Heart left ventricle (tissue), 16 donors: ENCODE results near the gene CKAP4. TPM values are rescaled to one million over a fixed set of nuclear protein-coding genes. Genes with fewer than 3 reads are reported as not detected.

Source experiments
- ATAC-seq, 4 donors: fragments of 200-7000 bp; cut with Tn5 transposase; one replicate each; pipeline ENCODE4 v1.9.1; 2020 to 2022; ENCODE audit warnings: moderate library complexity in 4 of 4, mild to moderate bottlenecking in 3 of 4, moderate number of reproducible peaks in 1 of 4
- DNase-seq, 5 donors: peaks; one replicate each; pipeline ENCODE4 v3.0.0-alpha.2; 2020
- H3K27ac ChIP-seq, 12 donors: fragments of 200-600 bp; sonication (generic) in 4 of 12; one replicate each; pipeline versions ENCODE4 v1.5.0 to v1.8.0; 2016 to 2022; ENCODE audit warnings: mild to moderate bottlenecking in 2 of 12
- H3K27me3 ChIP-seq, 9 donors: fragments of 200-600 bp; sonication (generic) in 2 of 9; one replicate each; pipeline versions ENCODE4 v1.5.1 to v1.8.0; 2016 to 2022; ENCODE audit warnings: mild to moderate bottlenecking in 3 of 9
- H3K36me3 ChIP-seq, 9 donors: fragments of 200-600 bp; sonication (generic) in 2 of 9; one replicate each; pipeline versions ENCODE4 v1.5.0 to v1.8.0; 2018 to 2022; ENCODE audit warnings: mild to moderate bottlenecking in 2 of 9
- H3K4me1 ChIP-seq, 12 donors: fragments of 200-600 bp; sonication (generic) in 4 of 12; one replicate each; pipeline versions ENCODE4 v1.5.0 to v1.8.0; 2016 to 2022; ENCODE audit warnings: mild to moderate bottlenecking in 3 of 12
- H3K4me3 ChIP-seq, 12 donors: fragments of 200-600 bp; sonication (generic) in 4 of 12; one replicate each; pipeline versions ENCODE4 v1.5.0 to v1.8.0; 2017 to 2022; ENCODE audit warnings: mild to moderate bottlenecking in 9 of 12, moderate library complexity in 4 of 12
- H3K9me3 ChIP-seq, 12 donors: fragments of 200-600 bp; sonication (generic) in 4 of 12; one replicate each; pipeline versions ENCODE4 v1.5.0 to v1.8.0; 2016 to 2022; ENCODE audit warnings: mild to moderate bottlenecking in 1 of 12
- POLR2A ChIP-seq, 2 donors: fragments of 450-650 bp; IDR thresholded peaks; one replicate each; pipeline ENCODE4 v1.6.1; 2017; ENCODE audit warnings: antibody characterized with exemption in 2 of 2, mild to moderate bottlenecking in 2 of 2, moderate library complexity in 2 of 2
- WGBS, 4 donors: extraction: QIAGEN DNeasy Blood & Tissue Kit in 2 of 4; methylation state at CpG; one replicate each; pipeline versions ENCODE4 v1.1.5 to v1.1.7; 2013 to 2018; 5-methylcytosine and 5-hydroxymethylcytosine counted together
- intact Hi-C, 10 donors: fragments of 100-400 bp; cut with DNase I; formaldehyde crosslinking; loops; one replicate each; pipeline versions ENCODE4 v1.11.1 to v1.14.2; 2022
- polyA plus RNA-seq, 2 donors: library from polyadenylated mRNA; stranded (reverse); fragments of 200-250 nt; gene quantifications; one replicate each; pipeline ENCODE4 v1.2.3, GENCODE V29; 2013
- total RNA-seq, 9 donors: library from RNA; depleted of rRNA in 2 of 9; stranded (reverse); fragments of >200 nt in 2 of 9; fragmentation: NEBNext Ultra II Directional in 3 of 9; extraction: Animal tissue kit (Norgen Biotek cat#: 25700) in 3 of 9; gene quantifications; one replicate each; pipeline versions ENCODE4 v1.1.0 to v1.2.4, GENCODE V29; 2016 to 2023
- TF ChIP-seq, protein P1 (sequence below), 12 donors: fragments of 200-600 bp; sonication (generic) in 4 of 12; IDR thresholded peaks; one replicate each; pipeline versions ENCODE4 v1.5.0 to v1.8.0; 2018 to 2022; ENCODE audit warnings: antibody characterized with exemption in 12 of 12, mild to moderate bottlenecking in 5 of 12
- donor health status: ischemic (EF 13 %, LVEDD 7.1; RV severe dilation, severe dysfunction).
- donor health status: healthy with polysubstance abuse.
- donor health status: DM: no; HTN: yes; CAD: no.
- donor health status: DM: no; HTN: no; CAD: no.
- donor health status: ischemic (EF 25% LVEDD 6.9; RV normal size, moderate dysfunction).
- donor health status: ischemic (EF 25% LVEDD 5.7; RV mildly dilated, moderate dysfunction).
- donor health status: healthy.
- donor health status: DM: yes; HTN: yes; CAD: no.
- donor health status: ischemic (EF 35%, LVEDD 5.7; RV mildly dilated, moderate dysfunction).
- donor health status: nonischemic (EF 11% LVEDD 7.7; RV severe dilation, severe dysfunction).
- donor health status: DM: yes; HTN: yes; CAD: no.
- donor health status: PGD.
- donor health status: ischemic (EF 29% LVEDD 5.4; RV normal size, mild dysfunction).
- donor health status: nonischemic (EF 23%, LVEDD 6.1; RV moderate dilation, normal function).

CKAP4 gene
- total and polyA plus RNA-seq, 11 donors, result 19.0 to 70.7 (median 53.7) TPM

DNA sequence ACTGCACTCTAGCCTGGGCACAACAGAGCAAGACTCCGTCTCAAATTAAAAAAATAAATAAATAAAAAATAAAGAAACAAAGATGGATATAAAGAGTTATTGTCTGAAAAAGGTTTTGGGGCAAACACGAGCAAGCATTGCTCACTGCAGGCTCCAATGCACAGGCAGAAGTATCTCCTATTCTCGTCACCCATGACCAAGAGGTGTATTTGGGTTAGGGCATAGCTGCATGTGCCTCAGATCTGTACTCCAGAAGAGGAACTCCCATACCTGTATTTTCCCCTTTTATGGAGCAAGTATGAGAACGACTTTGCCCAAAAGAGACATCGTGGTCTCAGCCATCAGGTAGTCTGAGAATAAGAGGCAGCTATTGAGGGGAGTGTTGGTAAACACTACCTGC is 44.5 kb upstream of the CKAP4 start:
- intact Hi-C loops, result no loop called here
- 91 to 95% (median 92%) methylated on average over 5 of the region's 5 CpGs for WGBS, 4 donors
- Histone ChIP-seq H3K36me3 (no peaks in the 10 kb centered on the region), H3K9me3 (no peaks in the 10 kb centered on the region), H3K27me3 (no peaks in the 10 kb centered on the region), H3K4me3 (no peak overlapping the region), H3K4me1 (peaks cover 0 to 8% (median 0%) of the 10 kb centered on the region in 12 donors), H3K27ac (no peak overlapping the region)
- TF ChIP-seq, protein P1, sequence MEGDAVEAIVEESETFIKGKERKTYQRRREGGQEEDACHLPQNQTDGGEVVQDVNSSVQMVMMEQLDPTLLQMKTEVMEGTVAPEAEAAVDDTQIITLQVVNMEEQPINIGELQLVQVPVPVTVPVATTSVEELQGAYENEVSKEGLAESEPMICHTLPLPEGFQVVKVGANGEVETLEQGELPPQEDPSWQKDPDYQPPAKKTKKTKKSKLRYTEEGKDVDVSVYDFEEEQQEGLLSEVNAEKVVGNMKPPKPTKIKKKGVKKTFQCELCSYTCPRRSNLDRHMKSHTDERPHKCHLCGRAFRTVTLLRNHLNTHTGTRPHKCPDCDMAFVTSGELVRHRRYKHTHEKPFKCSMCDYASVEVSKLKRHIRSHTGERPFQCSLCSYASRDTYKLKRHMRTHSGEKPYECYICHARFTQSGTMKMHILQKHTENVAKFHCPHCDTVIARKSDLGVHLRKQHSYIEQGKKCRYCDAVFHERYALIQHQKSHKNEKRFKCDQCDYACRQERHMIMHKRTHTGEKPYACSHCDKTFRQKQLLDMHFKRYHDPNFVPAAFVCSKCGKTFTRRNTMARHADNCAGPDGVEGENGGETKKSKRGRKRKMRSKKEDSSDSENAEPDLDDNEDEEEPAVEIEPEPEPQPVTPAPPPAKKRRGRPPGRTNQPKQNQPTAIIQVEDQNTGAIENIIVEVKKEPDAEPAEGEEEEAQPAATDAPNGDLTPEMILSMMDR (IDR thresholded peaks at IDR 0.05), result no peak
- no peak for TF ChIP-seq POLR2A (IDR thresholded peaks at IDR 0.05)
- ATAC-seq (no peak), DNase-seq (no peak)

DNA sequence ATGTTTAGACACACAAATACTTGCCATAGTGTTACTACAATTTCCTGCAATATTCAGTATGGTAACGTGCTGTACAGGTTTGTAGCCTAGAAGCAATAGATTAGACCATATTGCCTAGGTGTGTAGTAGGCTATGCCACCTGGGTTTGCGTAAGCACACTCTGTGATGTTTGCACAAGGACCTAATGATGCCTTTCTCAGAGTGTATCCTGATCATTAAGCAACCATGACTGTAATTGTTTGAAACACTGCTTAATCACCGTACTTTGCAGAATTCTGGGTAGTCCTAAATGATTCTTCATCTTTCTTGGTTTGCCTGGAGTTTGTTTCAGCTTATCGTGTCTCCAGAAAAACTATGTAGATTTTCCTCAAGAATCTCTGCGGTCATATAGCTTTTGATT is 43.5 kb upstream of the CKAP4 start:
- Histone ChIP-seq H3K9me3 (no peaks in the 10 kb centered on the region), H3K27ac (no peak overlapping the region), H3K4me1 (peaks cover 0 to 8% (median 0%) of the 10 kb centered on the region in 12 donors), H3K27me3 (no peaks in the 10 kb centered on the region), H3K4me3 (no peak overlapping the region), H3K36me3 (no peaks in the 10 kb centered on the region)
- intact Hi-C loops, result no loop called here
- ATAC-seq, result no peak
- no peak for DNase-seq
- TF ChIP-seq, protein P1 (IDR thresholded peaks at IDR 0.05), result no peak
- no peak for TF ChIP-seq POLR2A (IDR thresholded peaks at IDR 0.05)
- WGBS, 4 donors, result 76 to 82% (median 79%) methylated on average over 5 of the region's 5 CpGs

DNA sequence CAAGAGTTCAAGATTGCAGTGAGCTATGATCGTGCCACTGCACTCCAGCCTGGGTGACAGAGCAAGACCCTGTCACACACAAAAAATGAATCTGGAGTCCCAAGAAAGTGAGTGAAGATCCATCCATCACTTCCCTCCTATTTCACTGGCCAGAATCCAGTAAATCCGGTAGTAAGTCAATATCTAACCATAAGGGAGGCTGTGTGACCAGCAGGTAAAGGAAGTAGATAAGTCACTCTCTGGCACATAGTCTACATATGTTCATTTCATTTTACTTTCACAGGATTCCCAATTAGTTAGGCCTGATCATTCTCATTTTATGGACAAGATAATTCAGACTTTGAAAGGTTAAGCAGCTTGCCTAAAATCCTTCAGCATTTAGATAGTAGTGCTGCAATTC is 42.8 kb upstream of the CKAP4 start:
- no peak for DNase-seq
- no peak for ATAC-seq
- no peak overlapping the region for H3K27ac ChIP-seq
- TF ChIP-seq, protein P1 (IDR thresholded peaks at IDR 0.05), result no peak
- TF ChIP-seq POLR2A (IDR thresholded peaks at IDR 0.05), result no peak
- H3K9me3 ChIP-seq, result no peaks in the 10 kb centered on the region
- intact Hi-C loops, result no loop called here
- no peak overlapping the region for H3K4me3 ChIP-seq
- peaks cover 0 to 8% (median 0%) of the 10 kb centered on the region in 12 donors for H3K4me1 ChIP-seq
- H3K36me3 ChIP-seq, result no peaks in the 10 kb centered on the region
- 67 to 79% (median 68%) methylated on average over 2 of the region's 2 CpGs for WGBS, 4 donors
- H3K27me3 ChIP-seq, result no peaks in the 10 kb centered on the region

DNA sequence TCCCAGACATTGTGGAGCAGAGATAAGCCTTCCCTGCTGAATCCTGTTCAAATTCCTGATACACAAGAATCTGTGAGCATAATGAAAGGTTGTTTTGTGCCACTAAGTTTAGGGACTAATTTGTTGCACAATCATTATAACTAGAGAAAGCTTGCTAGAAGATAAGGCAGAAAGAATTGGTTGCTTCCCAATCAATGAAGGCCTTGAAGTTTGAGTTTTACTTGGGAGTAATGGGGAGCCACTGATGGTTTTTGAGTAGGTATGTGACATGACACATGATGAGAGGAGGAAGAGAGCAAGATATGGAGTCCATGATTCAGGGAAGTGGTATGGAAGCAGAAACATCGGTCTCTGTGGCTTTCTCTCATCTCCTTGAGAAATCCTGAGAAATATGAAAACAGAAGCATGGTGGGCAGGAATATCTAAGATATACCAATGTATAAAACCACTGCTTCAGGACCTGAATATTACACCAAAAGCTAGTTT is 41.4 kb upstream of the CKAP4 start:
- Histone ChIP-seq H3K27me3 (no peaks in the 10 kb centered on the region), H3K4me3 (no peak overlapping the region), H3K4me1 (peaks cover 0 to 16% (median 7%) of the 10 kb centered on the region in 12 donors), H3K36me3 (no peaks in the 10 kb centered on the region), H3K9me3 (no peaks in the 10 kb centered on the region), H3K27ac (no peak overlapping the region)
- intact Hi-C loops, result no loop called here
- 37 to 98% (median 91%) methylated on average over 1 of the region's 1 CpG for WGBS, 4 donors
- TF ChIP-seq, protein P1 (IDR thresholded peaks at IDR 0.05), result no peak
- no peak for TF ChIP-seq POLR2A (IDR thresholded peaks at IDR 0.05)
- ATAC-seq (no peak), DNase-seq (no peak)
